GM23338 (cell line): Measurements from ENCODE around the gene PLCG2. TPM values are rescaled to one million over a fixed set of nuclear protein-coding genes. Genes with fewer than 3 reads are reported as not detected.

Experiments used
- ATAC-seq: fragments of 200-7000 bp; cut with Tn5 transposase; 3 replicates; pipeline ENCODE4 v1.9.1; 2020
- DNase-seq: peaks from one replicate; pipeline ENCODE4 v3.0.0-alpha.2; 2015; ENCODE audit warnings: low spot score
- H2AFZ ChIP-seq: fragments of 200-600 bp; sonication (generic); 2 replicates; pipeline ENCODE4 v1.8.0; 2016; ENCODE audit warnings: antibody characterized with exemption, mild to moderate bottlenecking, moderate library complexity
- H3F3A ChIP-seq: fragments of 200-600 bp; sonication (generic); replicated peaks from 2 replicates; pipeline ENCODE4 v1.8.0; 2017; ENCODE audit warnings: antibody characterized with exemption, mixed run types, low read depth
- H3K27ac ChIP-seq: fragments of 200-600 bp; sonication (generic); 2 replicates; pipeline ENCODE4 v1.6.1; 2016; ENCODE audit warnings: low read depth
- H3K27me3 ChIP-seq: fragments of 200-600 bp; sonication (generic); 2 replicates; pipeline ENCODE4 v1.8.0; 2016; ENCODE audit warnings: mild to moderate bottlenecking, mixed run types, moderate library complexity; ENCODE audit not compliant: insufficient read depth
- H3K36me3 ChIP-seq: fragments of 200-600 bp; sonication (generic); 2 replicates; pipeline ENCODE4 v1.8.0; 2016; ENCODE audit warnings: mild to moderate bottlenecking; ENCODE audit not compliant: insufficient read depth
- H3K4me1 ChIP-seq: fragments of 200-600 bp; sonication (generic); 2 replicates; pipeline ENCODE4 v1.8.0; 2016; ENCODE audit warnings: mild to moderate bottlenecking, moderate library complexity; ENCODE audit not compliant: insufficient read depth
- H3K4me2 ChIP-seq: fragments of 200-600 bp; sonication (generic); 2 replicates; pipeline ENCODE4 v1.7.1; 2017; ENCODE audit warnings: mixed run types
- H3K4me3 ChIP-seq: fragments of 200-600 bp; sonication (generic); 2 replicates; pipeline ENCODE4 v1.6.1; 2016; ENCODE audit warnings: mixed run types
- H3K79me2 ChIP-seq: fragments of 200-600 bp; sonication (generic); replicated peaks from 2 replicates; pipeline ENCODE4 v1.8.0; 2017; ENCODE audit warnings: mild to moderate bottlenecking; ENCODE audit not compliant: insufficient read depth
- H3K9me2 ChIP-seq: fragments of 200-600 bp; sonication (generic); 2 replicates; pipeline ENCODE4 v1.8.0; 2017; ENCODE audit not compliant: insufficient read depth
- H4K20me1 ChIP-seq: fragments of 200-600 bp; sonication (generic); replicated peaks from 2 replicates; pipeline ENCODE4 v1.8.0; 2017; ENCODE audit warnings: mild to moderate bottlenecking; ENCODE audit not compliant: insufficient read depth
- H3K27ac Mint-ChIP-seq: 2 replicates; pipeline ENCODE4 v1.8.0; 2020; ENCODE audit warnings: inconsistent platforms, mild to moderate bottlenecking, moderate library complexity, mixed read lengths
- H3K27me3 Mint-ChIP-seq: 3 replicates; pipeline ENCODE4 v1.8.0; 2022; ENCODE audit warnings: low read depth, mild to moderate bottlenecking, moderate library complexity, mixed read lengths, inconsistent platforms; ENCODE audit not compliant: insufficient read depth, poor library complexity
- H3K36me3 Mint-ChIP-seq: 3 replicates; pipeline ENCODE4 v1.8.0; 2021; ENCODE audit warnings: low read depth, mild to moderate bottlenecking, inconsistent platforms, moderate library complexity, mixed read lengths
- H3K4me1 Mint-ChIP-seq: 3 replicates; pipeline ENCODE4 v1.8.0; 2020; ENCODE audit warnings: mild to moderate bottlenecking, inconsistent platforms, mixed read lengths
- H3K4me3 Mint-ChIP-seq: 3 replicates; pipeline ENCODE4 v1.8.0; 2021; ENCODE audit warnings: moderate library complexity, mild to moderate bottlenecking, inconsistent platforms, mixed read lengths
- H3K9me3 Mint-ChIP-seq: 3 replicates; pipeline ENCODE4 v1.8.0; 2020; ENCODE audit warnings: moderate library complexity, mild to moderate bottlenecking, inconsistent platforms, mixed read lengths
- EZH2phosphoT487 ChIP-seq: fragments of 200-600 bp; sonication (generic); IDR thresholded peaks from one replicate; pipeline ENCODE4 v1.8.1; 2018; ENCODE audit warnings: antibody characterized with exemption; ENCODE audit not compliant: unreplicated experiment
- JUNB ChIP-seq: IDR thresholded peaks from one replicate; pipeline ENCODE4 v1.6.1; 2016; ENCODE audit warnings: antibody characterized with exemption; ENCODE audit not compliant: unreplicated experiment
- STAT1 ChIP-seq: IDR thresholded peaks from one replicate; pipeline ENCODE4 v1.6.1; 2016; ENCODE audit warnings: antibody characterized with exemption; ENCODE audit not compliant: unreplicated experiment
- ZNF331 ChIP-seq: fragments of 250-450 bp; sonication (Bioruptor Pico); IDR thresholded peaks from 2 replicates; pipeline ENCODE4 v1.5.0; 2020; ENCODE audit warnings: low read depth, mild to moderate bottlenecking, moderate library complexity
- polyA plus RNA-seq: library from polyadenylated mRNA; unstranded; fragments of >200 nt; fragmentation: Nextera tagmentation; extraction: Ambion mirVana; gene quantifications from 2 replicates; pipeline ENCODE4 v1.2.1, GENCODE V29; 2016
- total RNA-seq: library from RNA; depleted of rRNA; stranded (reverse); fragments of >200 nt; shearing (Covaris generic); gene quantifications from 2 replicates; pipeline ENCODE4 v1.2.3, GENCODE V29; 2014
- TF ChIP-seq, protein P1 (sequence below): IDR thresholded peaks from one replicate; pipeline ENCODE4 v1.6.1; 2018; ENCODE audit warnings: antibody characterized with exemption; ENCODE audit not compliant: unreplicated experiment
- TF ChIP-seq, protein P2 (sequence below), 2 experiments: fragments of 200-600 bp in 1 of 2; sonication (generic) in 1 of 2; conservative IDR thresholded peaks; 2 replicates each; pipeline versions ENCODE4 v1.5.1 to v1.6.1; 2016 to 2017; ENCODE audit warnings: antibody characterized with exemption in 2 of 2, low read depth in 2 of 2, mild to moderate bottlenecking in 2 of 2, moderate library complexity in 1 of 2
- TF ChIP-seq, protein P3 (sequence below): IDR thresholded peaks from 2 replicates; pipeline ENCODE4 v1.6.1; 2016; ENCODE audit warnings: antibody characterized with exemption
- TF ChIP-seq, protein P4 (sequence below): fragments of 250-450 bp; sonication (Bioruptor Pico); IDR thresholded peaks from 2 replicates; pipeline ENCODE4 v1.5.0; 2020; ENCODE audit warnings: mild to moderate bottlenecking, moderate library complexity

The PLCG2 gene
- total and polyA plus RNA-seq, 2 experiments from 2014 or later = 2.4 to 5.9 TPM

DNA sequence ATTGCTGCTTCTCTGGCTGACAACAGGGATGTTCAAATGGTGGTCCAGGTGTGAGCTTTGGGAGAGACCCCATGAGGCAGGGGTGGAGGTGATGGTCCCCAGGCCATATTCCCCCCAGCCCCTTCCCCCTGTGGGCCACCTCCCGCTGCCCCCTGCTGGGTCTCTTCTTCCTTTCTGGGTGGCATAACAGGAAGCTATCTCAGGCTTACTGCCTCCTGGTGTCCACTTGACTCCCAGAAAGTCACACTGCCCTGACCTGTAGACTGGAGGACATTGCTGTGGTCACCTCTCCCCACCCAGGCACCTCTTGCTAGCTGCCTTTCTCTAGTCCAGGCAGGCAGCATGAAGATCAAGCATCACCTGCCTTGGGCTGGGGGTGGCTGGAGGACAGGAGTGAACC lies 46.4 kb upstream of the PLCG2 start (continued):
- TF ChIP-seq, protein P1, sequence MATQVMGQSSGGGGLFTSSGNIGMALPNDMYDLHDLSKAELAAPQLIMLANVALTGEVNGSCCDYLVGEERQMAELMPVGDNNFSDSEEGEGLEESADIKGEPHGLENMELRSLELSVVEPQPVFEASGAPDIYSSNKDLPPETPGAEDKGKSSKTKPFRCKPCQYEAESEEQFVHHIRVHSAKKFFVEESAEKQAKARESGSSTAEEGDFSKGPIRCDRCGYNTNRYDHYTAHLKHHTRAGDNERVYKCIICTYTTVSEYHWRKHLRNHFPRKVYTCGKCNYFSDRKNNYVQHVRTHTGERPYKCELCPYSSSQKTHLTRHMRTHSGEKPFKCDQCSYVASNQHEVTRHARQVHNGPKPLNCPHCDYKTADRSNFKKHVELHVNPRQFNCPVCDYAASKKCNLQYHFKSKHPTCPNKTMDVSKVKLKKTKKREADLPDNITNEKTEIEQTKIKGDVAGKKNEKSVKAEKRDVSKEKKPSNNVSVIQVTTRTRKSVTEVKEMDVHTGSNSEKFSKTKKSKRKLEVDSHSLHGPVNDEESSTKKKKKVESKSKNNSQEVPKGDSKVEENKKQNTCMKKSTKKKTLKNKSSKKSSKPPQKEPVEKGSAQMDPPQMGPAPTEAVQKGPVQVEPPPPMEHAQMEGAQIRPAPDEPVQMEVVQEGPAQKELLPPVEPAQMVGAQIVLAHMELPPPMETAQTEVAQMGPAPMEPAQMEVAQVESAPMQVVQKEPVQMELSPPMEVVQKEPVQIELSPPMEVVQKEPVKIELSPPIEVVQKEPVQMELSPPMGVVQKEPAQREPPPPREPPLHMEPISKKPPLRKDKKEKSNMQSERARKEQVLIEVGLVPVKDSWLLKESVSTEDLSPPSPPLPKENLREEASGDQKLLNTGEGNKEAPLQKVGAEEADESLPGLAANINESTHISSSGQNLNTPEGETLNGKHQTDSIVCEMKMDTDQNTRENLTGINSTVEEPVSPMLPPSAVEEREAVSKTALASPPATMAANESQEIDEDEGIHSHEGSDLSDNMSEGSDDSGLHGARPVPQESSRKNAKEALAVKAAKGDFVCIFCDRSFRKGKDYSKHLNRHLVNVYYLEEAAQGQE = no peak
- no peak for TF ChIP-seq EZH2phosphoT487
- TF ChIP-seq STAT1 = no peak
- TF ChIP-seq, protein P2, sequence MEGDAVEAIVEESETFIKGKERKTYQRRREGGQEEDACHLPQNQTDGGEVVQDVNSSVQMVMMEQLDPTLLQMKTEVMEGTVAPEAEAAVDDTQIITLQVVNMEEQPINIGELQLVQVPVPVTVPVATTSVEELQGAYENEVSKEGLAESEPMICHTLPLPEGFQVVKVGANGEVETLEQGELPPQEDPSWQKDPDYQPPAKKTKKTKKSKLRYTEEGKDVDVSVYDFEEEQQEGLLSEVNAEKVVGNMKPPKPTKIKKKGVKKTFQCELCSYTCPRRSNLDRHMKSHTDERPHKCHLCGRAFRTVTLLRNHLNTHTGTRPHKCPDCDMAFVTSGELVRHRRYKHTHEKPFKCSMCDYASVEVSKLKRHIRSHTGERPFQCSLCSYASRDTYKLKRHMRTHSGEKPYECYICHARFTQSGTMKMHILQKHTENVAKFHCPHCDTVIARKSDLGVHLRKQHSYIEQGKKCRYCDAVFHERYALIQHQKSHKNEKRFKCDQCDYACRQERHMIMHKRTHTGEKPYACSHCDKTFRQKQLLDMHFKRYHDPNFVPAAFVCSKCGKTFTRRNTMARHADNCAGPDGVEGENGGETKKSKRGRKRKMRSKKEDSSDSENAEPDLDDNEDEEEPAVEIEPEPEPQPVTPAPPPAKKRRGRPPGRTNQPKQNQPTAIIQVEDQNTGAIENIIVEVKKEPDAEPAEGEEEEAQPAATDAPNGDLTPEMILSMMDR (conservative IDR thresholded peaks at IDR 0.05; ENCODE audit: low read depth in 2 of 2) = 0 out of 4 replicates have a peak, but pooled peaks of 1 of the 2 experiments have one; percentile 6

DNA sequence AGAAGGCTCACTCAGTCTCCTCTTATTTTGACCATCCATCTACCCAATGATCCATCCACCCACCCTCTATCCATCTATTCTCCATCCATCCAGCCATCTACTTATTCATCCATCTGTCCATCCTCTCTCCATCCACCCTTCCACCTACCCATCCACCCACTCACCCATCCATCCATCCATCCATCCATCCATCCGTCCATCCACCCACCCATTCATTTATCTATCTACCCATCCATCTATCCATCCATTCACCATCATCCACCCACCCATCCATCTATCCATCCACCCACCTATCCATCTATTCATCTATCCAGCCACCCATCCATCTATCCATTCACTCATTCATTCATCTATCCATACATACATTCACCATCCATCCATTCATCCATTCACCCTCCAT lies 45.8 kb upstream of the PLCG2 start:
- Mint-ChIP-seq H3K36me3 (no peaks in the 10 kb centered on the region), H3K27ac (no peak overlapping the region), H3K4me1 (peaks cover 33% of the 10 kb centered on the region), H3K4me3 (no peak overlapping the region), H3K27me3 (peaks cover 12% of the 10 kb centered on the region), H3K9me3 (peaks cover 7% of the 10 kb centered on the region; the same call in 2 of the 3 replicates)
- no peaks in the 10 kb centered on the region for H4K20me1 ChIP-seq
- ATAC-seq (no peak), DNase-seq (no peak)
- H3K27ac ChIP-seq = no peak overlapping the region
- H3K27me3 ChIP-seq = no peaks in the 10 kb centered on the region
- no peaks in the 10 kb centered on the region for H3K79me2 ChIP-seq
- H3K4me2 ChIP-seq = no peak overlapping the region
- H3K4me1 ChIP-seq = peaks cover 16% of the 10 kb centered on the region
- H3K9me2 ChIP-seq = 0 out of 2 replicates have a peak, but pooled peaks cover 9% of the 10 kb centered on the region
- no peaks in the 10 kb centered on the region for H3K36me3 ChIP-seq
- H3K4me3 ChIP-seq = no peak overlapping the region
- H3F3A ChIP-seq = peaks cover 10% of the 10 kb centered on the region; the same call in 1 of the 2 replicates
- no peak overlapping the region for H2AFZ ChIP-seq
- TF ChIP-seq, protein P3, sequence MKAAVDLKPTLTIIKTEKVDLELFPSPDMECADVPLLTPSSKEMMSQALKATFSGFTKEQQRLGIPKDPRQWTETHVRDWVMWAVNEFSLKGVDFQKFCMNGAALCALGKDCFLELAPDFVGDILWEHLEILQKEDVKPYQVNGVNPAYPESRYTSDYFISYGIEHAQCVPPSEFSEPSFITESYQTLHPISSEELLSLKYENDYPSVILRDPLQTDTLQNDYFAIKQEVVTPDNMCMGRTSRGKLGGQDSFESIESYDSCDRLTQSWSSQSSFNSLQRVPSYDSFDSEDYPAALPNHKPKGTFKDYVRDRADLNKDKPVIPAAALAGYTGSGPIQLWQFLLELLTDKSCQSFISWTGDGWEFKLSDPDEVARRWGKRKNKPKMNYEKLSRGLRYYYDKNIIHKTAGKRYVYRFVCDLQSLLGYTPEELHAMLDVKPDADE = no peak
- TF ChIP-seq JUNB (no peak), ZNF331 (CRISPR knock-in tag) (no peak), STAT1 (no peak)
- TF ChIP-seq, protein P4, sequence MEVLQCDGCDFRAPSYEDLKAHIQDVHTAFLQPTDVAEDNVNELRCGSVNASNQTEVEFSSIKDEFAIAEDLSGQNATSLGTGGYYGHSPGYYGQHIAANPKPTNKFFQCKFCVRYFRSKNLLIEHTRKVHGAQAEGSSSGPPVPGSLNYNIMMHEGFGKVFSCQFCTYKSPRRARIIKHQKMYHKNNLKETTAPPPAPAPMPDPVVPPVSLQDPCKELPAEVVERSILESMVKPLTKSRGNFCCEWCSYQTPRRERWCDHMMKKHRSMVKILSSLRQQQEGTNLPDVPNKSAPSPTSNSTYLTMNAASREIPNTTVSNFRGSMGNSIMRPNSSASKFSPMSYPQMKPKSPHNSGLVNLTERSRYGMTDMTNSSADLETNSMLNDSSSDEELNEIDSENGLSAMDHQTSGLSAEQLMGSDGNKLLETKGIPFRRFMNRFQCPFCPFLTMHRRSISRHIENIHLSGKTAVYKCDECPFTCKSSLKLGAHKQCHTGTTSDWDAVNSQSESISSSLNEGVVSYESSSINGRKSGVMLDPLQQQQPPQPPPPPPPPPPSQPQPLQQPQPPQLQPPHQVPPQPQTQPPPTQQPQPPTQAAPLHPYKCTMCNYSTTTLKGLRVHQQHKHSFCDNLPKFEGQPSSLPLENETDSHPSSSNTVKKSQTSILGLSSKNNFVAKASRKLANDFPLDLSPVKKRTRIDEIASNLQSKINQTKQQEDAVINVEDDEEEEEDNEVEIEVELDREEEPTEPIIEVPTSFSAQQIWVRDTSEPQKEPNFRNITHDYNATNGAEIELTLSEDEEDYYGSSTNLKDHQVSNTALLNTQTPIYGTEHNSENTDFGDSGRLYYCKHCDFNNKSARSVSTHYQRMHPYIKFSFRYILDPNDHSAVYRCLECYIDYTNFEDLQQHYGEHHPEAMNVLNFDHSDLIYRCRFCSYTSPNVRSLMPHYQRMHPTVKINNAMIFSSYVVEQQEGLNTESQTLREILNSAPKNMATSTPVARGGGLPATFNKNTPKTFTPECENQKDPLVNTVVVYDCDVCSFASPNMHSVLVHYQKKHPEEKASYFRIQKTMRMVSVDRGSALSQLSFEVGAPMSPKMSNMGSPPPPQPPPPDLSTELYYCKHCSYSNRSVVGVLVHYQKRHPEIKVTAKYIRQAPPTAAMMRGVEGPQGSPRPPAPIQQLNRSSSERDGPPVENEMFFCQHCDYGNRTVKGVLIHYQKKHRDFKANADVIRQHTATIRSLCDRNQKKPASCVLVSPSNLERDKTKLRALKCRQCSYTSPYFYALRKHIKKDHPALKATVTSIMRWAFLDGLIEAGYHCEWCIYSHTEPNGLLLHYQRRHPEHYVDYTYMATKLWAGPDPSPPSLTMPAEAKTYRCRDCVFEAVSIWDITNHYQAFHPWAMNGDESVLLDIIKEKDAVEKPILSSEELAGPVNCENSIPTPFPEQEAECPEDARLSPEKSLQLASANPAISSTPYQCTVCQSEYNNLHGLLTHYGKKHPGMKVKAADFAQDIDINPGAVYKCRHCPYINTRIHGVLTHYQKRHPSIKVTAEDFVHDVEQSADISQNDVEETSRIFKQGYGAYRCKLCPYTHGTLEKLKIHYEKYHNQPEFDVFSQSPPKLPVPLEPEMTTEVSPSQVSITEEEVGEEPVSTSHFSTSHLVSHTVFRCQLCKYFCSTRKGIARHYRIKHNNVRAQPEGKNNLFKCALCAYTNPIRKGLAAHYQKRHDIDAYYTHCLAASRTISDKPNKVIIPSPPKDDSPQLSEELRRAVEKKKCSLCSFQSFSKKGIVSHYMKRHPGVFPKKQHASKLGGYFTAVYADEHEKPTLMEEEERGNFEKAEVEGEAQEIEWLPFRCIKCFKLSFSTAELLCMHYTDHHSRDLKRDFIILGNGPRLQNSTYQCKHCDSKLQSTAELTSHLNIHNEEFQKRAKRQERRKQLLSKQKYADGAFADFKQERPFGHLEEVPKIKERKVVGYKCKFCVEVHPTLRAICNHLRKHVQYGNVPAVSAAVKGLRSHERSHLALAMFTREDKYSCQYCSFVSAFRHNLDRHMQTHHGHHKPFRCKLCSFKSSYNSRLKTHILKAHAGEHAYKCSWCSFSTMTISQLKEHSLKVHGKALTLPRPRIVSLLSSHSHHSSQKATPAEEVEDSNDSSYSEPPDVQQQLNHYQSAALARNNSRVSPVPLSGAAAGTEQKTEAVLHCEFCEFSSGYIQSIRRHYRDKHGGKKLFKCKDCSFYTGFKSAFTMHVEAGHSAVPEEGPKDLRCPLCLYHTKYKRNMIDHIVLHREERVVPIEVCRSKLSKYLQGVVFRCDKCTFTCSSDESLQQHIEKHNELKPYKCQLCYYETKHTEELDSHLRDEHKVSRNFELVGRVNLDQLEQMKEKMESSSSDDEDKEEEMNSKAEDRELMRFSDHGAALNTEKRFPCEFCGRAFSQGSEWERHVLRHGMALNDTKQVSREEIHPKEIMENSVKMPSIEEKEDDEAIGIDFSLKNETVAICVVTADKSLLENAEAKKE (CRISPR knock-in tag) = no peak
- TF ChIP-seq, protein P2 (conservative IDR thresholded peaks at IDR 0.05; ENCODE audit: low read depth in 2 of 2) = no peak
